HepG2 (cell line): ENCODE data around the gene SNAP23. TPM values are rescaled to one million over a fixed set of nuclear protein-coding genes. Genes with fewer than 3 reads are reported as not detected.

Experiments used
- ATAC-seq: fragments of 200-7000 bp; cut with Tn5 transposase; 3 replicates; pipeline ENCODE4 v1.9.1; 2020; ENCODE audit warnings: mild to moderate bottlenecking, moderate library complexity
- BruUV-seq: library from RNA; stranded (reverse); fragments of 400-500 nt; replicated peaks from 2 replicates; lab custom pipeline; 2021; lab: Mats Ljungman, UMichigan
- CTCF ChIA-PET: fragments of 300-600 bp; formaldehyde crosslinking; extraction: SDS; loops from one replicate; lab custom pipeline; 2021; ENCODE audit warnings: low total read pairs, inconsistent platforms, low intra/inter-chr PET ratio; lab: Yijun Ruan, JAX
- POLR2A ChIA-PET: fragments of 350-600 bp; sonication (Branson Sonifier 250); formaldehyde crosslinking; loops from one replicate; lab custom pipeline; 2020; ENCODE audit warnings: antibody characterized with exemption, inconsistent platforms; lab: Yijun Ruan, JAX
- DNase-seq: peaks from one replicate; pipeline ENCODE4 v3.0.0-alpha.2; 2015; ENCODE audit warnings: low spot score
- FAIRE-seq: peaks from 3 replicates; lab custom pipeline; 2011; peaks lifted over from hg19 to GRCh38; lab: Jason Lieb, UNC
- H2AFZ ChIP-seq: one replicate; pipeline ENCODE4 v1.6.1; 2011; ENCODE audit warnings: low read length, inconsistent platforms
- H3K27ac ChIP-seq: fragments of 300-600 bp; 3 replicates; pipeline ENCODE4 v1.8.0; 2011; ENCODE audit warnings: mixed run types, mild to moderate bottlenecking, mixed read lengths, low read length, inconsistent platforms; ENCODE audit not compliant: insufficient read depth; ENCODE audit errors: extremely low read length
- H3K27me3 ChIP-seq, 2 experiments: fragments of 200-600 bp in 1 of 2; 2 replicates in 1 of 2; 3 replicates in 1 of 2; pipeline versions ENCODE4 v1.6.0 to v1.8.0; 2011; ENCODE audit warnings: low read length in 2 of 2, mild to moderate bottlenecking in 2 of 2, moderate library complexity in 2 of 2, inconsistent platforms in 1 of 2; ENCODE audit not compliant: insufficient read depth in 2 of 2, control insufficient read depth in 1 of 2
- H3K36me3 ChIP-seq, 2 experiments: fragments of 200-600 bp in 1 of 2; replicated peaks in 1 of 2; 2 replicates in 1 of 2; 3 replicates in 1 of 2; pipeline versions ENCODE4 v1.5.1 to v1.8.0; 2011; ENCODE audit warnings: low read length in 2 of 2, inconsistent platforms in 1 of 2; ENCODE audit not compliant: insufficient read depth in 2 of 2, control insufficient read depth in 1 of 2
- H3K4me1 ChIP-seq: 2 replicates; pipeline ENCODE4 v1.5.1; 2012; ENCODE audit warnings: low read length, inconsistent platforms; ENCODE audit not compliant: insufficient read depth
- H3K4me2 ChIP-seq: 2 replicates; pipeline ENCODE4 v1.6.0; 2011; ENCODE audit warnings: low read depth, low read length, inconsistent platforms
- H3K4me3 ChIP-seq, 3 experiments: fragments of 200-600 bp in 1 of 3; sonication (generic), shearing (Covaris generic) in 1 of 3; replicated peaks in 1 of 3; 2 replicates each; pipeline ENCODE4 v1.5.1; 2011 to 2016; ENCODE audit warnings: low read length in 3 of 3, inconsistent platforms in 2 of 3, low read depth in 2 of 3, mild to moderate bottlenecking in 2 of 3, control low read depth in 1 of 3, mixed read lengths in 1 of 3; ENCODE audit not compliant: insufficient read depth in 1 of 3
- H3K79me2 ChIP-seq: one replicate; pipeline ENCODE4 v1.6.1; 2011; ENCODE audit warnings: low read length, inconsistent platforms; ENCODE audit not compliant: insufficient read depth
- H3K9ac ChIP-seq: 2 replicates; pipeline ENCODE4 v1.6.0; 2011; ENCODE audit warnings: mild to moderate bottlenecking, low read depth, low read length, inconsistent platforms; ENCODE audit not compliant: insufficient read depth
- H3K9me3 ChIP-seq: 2 replicates; pipeline ENCODE4 v1.5.1; 2012; ENCODE audit warnings: mild to moderate bottlenecking, low read length
- H4K20me1 ChIP-seq: 2 replicates; pipeline ENCODE4 v1.6.0; 2011; ENCODE audit warnings: inconsistent platforms, mild to moderate bottlenecking, low read length, moderate library complexity; ENCODE audit not compliant: insufficient read depth
- GATAD1 ChIP-seq: IDR thresholded peaks from 2 replicates; pipeline ENCODE4 v1.6.1; 2016; ENCODE audit warnings: missing genetic modification reagents, missing compliant biosample characterization
- KAT8 ChIP-seq: IDR thresholded peaks from 2 replicates; pipeline ENCODE4 v1.6.1; 2016; ENCODE audit warnings: missing genetic modification reagents, missing compliant biosample characterization
- MXD4 ChIP-seq: IDR thresholded peaks from 2 replicates; pipeline ENCODE4 v1.6.1; 2016; ENCODE audit warnings: mild to moderate bottlenecking, missing biosample characterization, missing genetic modification reagents
- NFIC ChIP-seq: IDR thresholded peaks from 2 replicates; pipeline ENCODE4 v1.6.1; 2012; ENCODE audit warnings: mild to moderate bottlenecking, low read length, inconsistent platforms
- NFYB ChIP-seq: sonication (generic); formaldehyde crosslinking; IDR thresholded peaks from 2 replicates; pipeline ENCODE4 v1.4.0; 2020; ENCODE audit warnings: missing genetic modification reagents
- RFX3 ChIP-seq: IDR thresholded peaks from 2 replicates; pipeline ENCODE4 v1.6.1; 2016; ENCODE audit warnings: missing biosample characterization, missing genetic modification reagents
- WIZ ChIP-seq: sonication (generic); formaldehyde crosslinking; IDR thresholded peaks from 2 replicates; pipeline ENCODE4 v1.5.1; 2020; ENCODE audit warnings: mild to moderate bottlenecking, missing genetic modification reagents
- ZBTB3 ChIP-seq: sonication (generic); formaldehyde crosslinking; IDR thresholded peaks from 2 replicates; pipeline ENCODE4 v1.4.0; 2020; ENCODE audit warnings: low read depth, mild to moderate bottlenecking, moderate library complexity, missing genetic modification reagents, borderline replicate concordance
- ZNF12 ChIP-seq: sonication (generic); formaldehyde crosslinking; IDR thresholded peaks from 2 replicates; pipeline ENCODE4 v1.5.0; 2020; ENCODE audit warnings: missing genetic modification reagents
- ZNF577 ChIP-seq: sonication (generic); formaldehyde crosslinking; IDR thresholded peaks from 2 replicates; pipeline ENCODE4 v1.4.0; 2020; ENCODE audit warnings: mild to moderate bottlenecking, low read depth, missing genetic modification reagents, borderline replicate concordance
- WGBS: methylation state at CpG from one replicate; pipeline ENCODE4 v1.1.6; 2017; ENCODE audit warnings: low lambda C conversion rate; 5-methylcytosine and 5-hydroxymethylcytosine counted together
- in situ Hi-C: cut with HindIII; loops from 2 replicates; pipeline ENCODE4 v1.10.0; 2017; ENCODE audit warnings: low pct_unique_long_range_greater_than_20kb; ENCODE audit not compliant: extremely low pct_ligation_motif_present
- intact Hi-C: fragments of 100-400 bp; cut with micrococcal nuclease; formaldehyde crosslinking; loops from one replicate; pipeline ENCODE4 v1.10.0; 2022; ENCODE audit not compliant: unreplicated experiment
- polyA plus RNA-seq, 8 experiments: library from polyadenylated mRNA; depleted of rRNA in 3 of 8; stranded (reverse) in 7 of 8; unstranded in 1 of 8; fragments of >200 nt; fragmentation: Illumina TruSeq in 4 of 8; extraction: Trizol in 4 of 8; gene quantifications; 2 replicates each; pipeline versions ENCODE4 v1.2.1 to v1.2.3, GENCODE V29; 2011 to 2016; ENCODE audit warnings: low read depth in 4 of 8, missing spikeins in 1 of 8, mixed read lengths in 1 of 8; ENCODE audit not compliant: insufficient read depth in 1 of 8
- total RNA-seq, 5 experiments: library from RNA; depleted of rRNA; stranded (reverse); fragments of >200 nt; fragmentation: Illumina TruSeq; extraction: Trizol; gene quantifications; 2 replicates each; pipeline ENCODE4 v1.2.3, GENCODE V29; 2016; ENCODE audit warnings: low read depth in 1 of 5

Gene SNAP23
- total and polyA plus RNA-seq, 2 of the 13 experiments (the other 11 are each of a cell fraction or from before 2014, with no cell fraction given) = 37.0 to 101 TPM

- no peak for ATAC-seq
- in situ Hi-C loops = no loop called here
- Histone ChIP-seq H3K4me1 (no peaks in the 10 kb centered on the region), H3K27me3 (no peaks in the 10 kb centered on the region), H3K79me2 (no peaks in the 10 kb centered on the region), H3K36me3 (peaks cover 5 to 33% of the 10 kb centered on the region in 2 experiments)
- ChIA-PET CTCF (no interaction called here), POLR2A (no interaction called here)
- TF ChIP-seq WIZ (CRISPR knock-in tag) (no peak), GATAD1 (CRISPR knock-in tag) (no peak), ZNF577 (CRISPR knock-in tag) (no peak), RFX3 (no peak), ZBTB3 (CRISPR knock-in tag) (no peak), NFIC (no peak), NFYB (no peak), KAT8 (no peak), MXD4 (CRISPR knock-in tag) (no peak), ZNF12 (CRISPR knock-in tag) (no peak)
- TF ChIP-seq, all 625 proteins: peak for 0
- Histone ChIP-seq H3K4me2 (no peak overlapping the region), H3K9me3 (no peaks in the 10 kb centered on the region), H3K4me3 (no peak overlapping the region), H3K9ac (no peak overlapping the region), H3K27ac (no peak overlapping the region), H4K20me1 (no peaks in the 10 kb centered on the region), H2AFZ (no peak overlapping the region)
- 94% methylated on average over 1 of the region's 1 CpG for WGBS
- intact Hi-C loops = no loop called here
- BruUV-seq = no TSS peak
- FAIRE-seq (no peak), DNase-seq (no peak)
These were observed 37.8 kb downstream of the SNAP23 start for GRCh38 chr15:42533246-42533645.
